ENCODE data around the gene HOXC6.
"Not testable (repeated sequence)": the region's sequence is repeated elsewhere in the genome, so short reads cannot be mapped to it uniquely, and the experiment has no call there.

The HOXC6 gene

DNA sequence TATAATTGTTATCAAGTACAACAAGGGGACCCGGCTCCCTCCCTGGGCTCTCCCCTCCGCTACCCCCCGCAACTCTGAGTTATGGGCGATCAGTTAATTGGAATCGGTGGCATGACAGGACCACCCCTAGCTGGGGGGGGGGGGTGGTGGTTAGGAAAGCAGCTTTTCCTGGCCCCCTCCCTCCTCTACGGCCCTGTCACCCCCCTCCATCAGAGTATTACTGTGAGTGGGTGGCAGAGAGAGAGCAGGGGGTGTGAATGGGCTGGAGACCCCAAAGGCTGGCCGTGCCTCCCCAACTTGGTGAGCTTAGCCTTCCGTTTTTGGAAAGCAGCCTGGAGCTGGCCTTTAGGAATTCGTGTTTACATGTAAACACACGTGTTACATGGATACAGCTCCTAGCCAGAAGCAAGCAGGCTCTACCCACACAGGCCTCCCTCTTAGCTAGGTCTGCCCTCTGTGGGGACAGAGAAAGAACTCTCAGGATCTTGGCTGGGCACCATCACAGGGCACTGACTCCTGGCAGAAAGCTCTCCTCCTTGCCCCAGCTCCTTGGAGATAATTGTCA lies 24.3 kb downstream of the HOXC6 start:
- DNase-seq (ENCODE audit: low read depth in 2 of 2, low spot score in 1 of 2), result no peak

DNA sequence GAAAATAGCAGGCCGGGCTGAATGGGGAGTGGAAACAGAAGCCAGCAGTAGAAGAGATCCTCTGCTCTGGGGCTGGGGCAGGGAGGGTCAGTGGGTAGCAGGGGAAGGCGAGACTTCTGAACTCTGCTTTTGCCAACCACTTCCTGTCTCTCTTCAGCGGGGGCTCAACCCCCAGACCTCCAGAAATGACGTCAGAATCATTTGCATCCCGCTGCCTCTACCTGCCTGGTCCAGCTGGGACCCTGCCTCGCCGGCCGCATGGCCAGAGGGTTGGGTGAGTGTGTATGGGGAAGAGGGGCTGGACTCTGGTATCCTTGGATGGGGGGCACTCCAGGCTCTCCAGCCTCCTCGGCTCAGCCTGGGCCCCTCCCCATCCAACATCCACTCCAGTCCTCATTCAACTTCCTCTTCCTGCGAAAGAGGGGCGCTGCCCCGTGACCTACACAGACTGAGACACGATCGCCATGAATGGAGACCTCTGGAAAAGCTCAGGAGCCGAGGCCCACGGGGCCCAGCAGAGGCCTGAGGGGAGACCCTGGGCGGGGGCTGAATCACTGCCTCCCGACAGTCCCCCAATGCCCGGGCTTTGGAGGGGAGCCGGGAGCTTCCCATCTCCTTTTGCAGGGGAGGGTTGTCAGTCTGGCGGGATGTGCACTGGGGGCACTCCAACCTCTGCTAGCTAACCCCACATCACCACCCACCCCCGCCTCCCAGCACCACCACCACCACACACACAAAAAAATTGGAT lies 24.9 kb downstream of the HOXC6 start:
- no peak for DNase-seq (ENCODE audit: low read depth in 2 of 2, low spot score in 1 of 2)

DNA sequence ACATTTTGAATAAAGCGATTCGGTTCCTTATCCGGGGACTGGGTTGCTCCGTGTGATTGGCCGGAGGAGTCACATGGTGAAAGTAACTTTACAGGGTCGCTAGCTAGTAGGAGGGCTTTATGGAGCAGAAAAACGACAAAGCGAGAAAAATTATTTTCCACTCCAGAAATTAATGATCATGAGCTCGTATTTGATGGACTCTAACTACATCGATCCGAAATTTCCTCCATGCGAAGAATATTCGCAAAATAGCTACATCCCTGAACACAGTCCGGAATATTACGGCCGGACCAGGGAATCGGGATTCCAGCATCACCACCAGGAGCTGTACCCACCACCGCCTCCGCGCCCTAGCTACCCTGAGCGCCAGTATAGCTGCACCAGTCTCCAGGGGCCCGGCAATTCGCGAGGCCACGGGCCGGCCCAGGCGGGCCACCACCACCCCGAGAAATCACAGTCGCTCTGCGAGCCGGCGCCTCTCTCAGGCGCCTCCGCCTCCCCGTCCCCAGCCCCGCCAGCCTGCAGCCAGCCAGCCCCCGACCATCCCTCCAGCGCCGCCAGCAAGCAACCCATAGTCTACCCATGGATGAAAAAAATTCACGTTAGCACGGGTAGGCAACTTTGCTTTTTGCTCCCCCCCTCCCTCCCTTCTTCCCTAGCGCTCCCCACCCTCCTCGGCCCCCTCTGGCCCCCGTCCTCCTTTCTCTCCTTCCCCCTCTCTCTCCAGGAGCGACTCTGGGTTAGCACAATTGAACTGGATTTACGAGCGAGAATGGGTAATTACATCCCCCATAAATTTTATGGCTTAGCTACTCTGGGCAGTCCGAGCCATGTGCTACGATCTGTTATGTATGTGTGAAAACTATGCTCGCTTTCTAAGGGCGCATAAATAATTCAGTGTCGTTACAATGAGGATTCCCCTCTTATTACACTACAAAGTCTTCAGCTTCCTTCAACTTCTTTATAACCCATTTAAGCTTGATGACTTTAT lies 25.8 kb downstream of the HOXC6 start, which contains the start of gene HOXC4:
HOXC4 (plus strand) TSS at position 85 of the 991 bp plus-strand sequence; CDS start at position 173, 88 bp downstream.
- no peak for DNase-seq (ENCODE audit: low read depth in 2 of 2, low spot score in 1 of 2)

DNA sequence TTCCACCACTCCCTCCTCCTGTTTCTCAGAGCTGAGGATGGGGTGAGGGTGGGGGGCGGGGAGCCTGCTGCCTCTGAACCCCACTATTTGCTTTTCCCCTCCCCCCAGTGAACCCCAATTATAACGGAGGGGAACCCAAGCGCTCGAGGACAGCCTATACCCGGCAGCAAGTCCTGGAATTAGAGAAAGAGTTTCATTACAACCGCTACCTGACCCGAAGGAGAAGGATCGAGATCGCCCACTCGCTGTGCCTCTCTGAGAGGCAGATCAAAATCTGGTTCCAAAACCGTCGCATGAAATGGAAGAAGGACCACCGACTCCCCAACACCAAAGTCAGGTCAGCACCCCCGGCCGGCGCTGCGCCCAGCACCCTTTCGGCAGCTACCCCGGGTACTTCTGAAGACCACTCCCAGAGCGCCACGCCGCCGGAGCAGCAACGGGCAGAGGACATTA lies 26.5 kb downstream of the HOXC6 start:
- DNase-seq (ENCODE audit: low read depth in 2 of 2, low spot score in 1 of 2), result no peak

DNA sequence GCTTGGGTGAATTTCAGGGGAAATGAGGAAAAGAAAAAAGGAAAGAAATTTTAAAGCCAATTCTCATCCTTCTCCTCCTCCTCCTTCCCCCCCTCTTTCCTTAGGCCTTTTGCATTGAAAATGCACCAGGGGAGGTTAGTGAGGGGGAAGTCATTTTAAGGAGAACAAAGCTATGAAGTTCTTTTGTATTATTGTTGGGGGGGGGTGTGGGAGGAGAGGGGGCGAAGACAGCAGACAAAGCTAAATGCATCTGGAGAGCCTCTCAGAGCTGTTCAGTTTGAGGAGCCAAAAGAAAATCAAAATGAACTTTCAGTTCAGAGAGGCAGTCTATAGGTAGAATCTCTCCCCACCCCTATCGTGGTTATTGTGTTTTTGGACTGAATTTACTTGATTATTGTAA lies 27.3 kb downstream of the HOXC6 start:
- DNase-seq (ENCODE audit: low read depth in 2 of 2, low spot score in 1 of 2), result no peak

DNA sequence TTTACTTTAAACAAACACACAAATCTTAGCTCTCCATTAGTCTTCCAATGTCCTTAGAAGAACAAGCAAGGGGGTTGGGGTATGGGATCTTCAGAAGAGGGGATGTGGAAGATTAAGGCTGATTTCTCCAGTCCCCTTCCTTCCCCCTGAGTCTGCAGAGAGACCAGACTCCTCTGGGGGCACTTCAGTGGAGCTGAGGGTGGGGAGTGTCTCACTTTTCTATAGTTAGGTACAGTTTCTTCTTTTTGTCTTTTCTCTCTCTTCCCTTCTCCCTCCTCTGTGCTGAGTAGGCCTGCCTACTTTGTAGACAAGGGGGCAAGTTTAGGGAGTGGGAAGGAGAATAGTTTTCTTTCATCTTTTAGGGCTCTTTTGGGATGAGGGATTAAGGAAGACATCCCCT lies 27.9 kb downstream of the HOXC6 start:
- no peak for DNase-seq (ENCODE audit: low read depth in 2 of 2, low spot score in 1 of 2)

DNA sequence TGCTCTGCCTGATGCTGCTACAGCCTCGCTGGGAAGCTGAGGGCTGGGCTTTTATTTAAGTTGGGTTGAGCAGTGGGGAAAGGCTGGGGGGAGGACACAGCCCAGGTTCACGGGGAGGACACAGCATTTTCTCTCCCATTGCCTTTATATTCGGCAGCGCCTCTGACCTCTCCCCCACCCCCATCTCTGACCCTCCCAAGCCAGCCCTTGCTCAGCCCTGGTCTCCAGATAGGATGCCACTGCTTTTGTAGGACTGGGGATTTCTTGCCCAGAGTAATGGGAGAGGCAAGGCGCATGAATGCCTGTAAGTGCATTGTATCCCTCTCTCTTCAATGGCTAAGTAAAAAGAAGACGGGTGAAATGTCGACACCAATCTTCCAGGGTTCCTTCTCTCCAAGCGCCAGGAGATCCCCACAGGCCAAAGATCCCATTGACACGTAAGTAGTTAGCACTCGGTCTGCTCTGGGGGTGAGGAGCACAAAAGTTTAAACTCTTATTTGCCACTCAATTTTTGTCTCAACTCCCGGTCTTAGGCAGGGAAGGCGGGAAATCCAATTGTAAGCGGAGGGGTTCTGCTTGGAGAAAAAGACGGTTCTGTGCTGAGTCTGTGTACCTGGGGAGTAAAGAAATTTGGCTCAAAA lies 30.0 kb downstream of the HOXC6 start:
- DNase-seq (ENCODE audit: low read depth in 2 of 2, low spot score in 1 of 2), result no peak

DNA sequence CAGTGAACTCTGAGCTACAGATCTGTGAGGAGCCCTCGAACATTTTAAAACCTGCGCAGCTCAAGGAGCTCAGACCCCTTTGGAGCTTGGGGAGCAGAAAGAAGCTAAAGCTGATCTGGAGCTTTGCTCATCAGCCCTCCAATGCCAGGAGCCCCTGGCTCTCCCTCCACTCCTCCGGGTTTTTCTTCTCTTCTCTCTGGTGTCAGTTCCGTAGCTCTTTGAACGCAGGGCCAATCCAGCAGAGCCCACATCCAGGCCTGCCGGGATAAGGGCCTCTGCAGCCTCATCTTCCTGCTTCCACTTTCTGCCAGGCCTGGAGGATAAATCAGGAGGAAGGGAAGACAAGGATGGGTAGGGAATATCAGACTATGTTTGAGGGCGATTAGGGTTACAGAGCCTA lies 31.4 kb downstream of the HOXC6 start:
- no peak for DNase-seq (ENCODE audit: low read depth in 2 of 2, low spot score in 1 of 2)

DNA sequence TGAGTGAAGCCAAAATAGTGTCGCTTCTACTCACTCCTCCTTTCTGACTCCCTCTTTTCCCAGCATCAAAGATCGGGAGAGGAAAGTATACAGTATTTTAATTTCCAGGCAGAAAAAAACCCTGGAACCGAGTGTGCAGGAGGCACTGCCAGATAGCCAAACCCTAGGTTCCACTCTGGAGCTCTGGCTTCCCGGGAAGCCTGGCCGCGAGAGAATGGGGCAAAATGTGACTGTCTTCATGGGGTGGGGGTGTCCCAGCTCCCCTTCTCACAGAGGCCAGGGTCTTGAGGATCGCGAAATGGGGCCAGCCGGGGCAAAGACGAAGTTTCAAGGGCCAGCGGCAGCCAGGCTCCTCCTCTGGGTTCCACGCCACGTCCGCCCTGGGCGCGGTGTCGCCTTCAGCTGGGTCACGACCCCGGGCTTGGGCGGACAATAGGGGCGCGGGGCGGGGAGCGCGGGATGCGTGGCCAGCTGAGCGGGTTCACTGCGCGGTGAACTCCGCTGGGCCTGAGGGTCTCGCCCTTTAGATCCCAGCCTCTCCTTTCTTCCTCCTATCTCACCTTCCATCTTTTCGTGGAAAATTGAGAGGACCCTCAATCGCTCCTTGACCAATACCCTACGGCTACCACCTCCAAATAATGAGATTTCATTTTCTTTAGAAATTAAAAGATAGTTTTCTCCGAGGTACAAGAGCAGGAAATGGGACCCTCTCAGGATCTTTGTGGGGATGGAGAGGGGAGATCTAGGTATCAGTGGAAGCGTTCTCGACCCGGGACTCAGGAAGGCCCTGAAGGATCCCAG lies 32.1 kb downstream of the HOXC6 start:
- no peak for DNase-seq (ENCODE audit: low read depth in 2 of 2, low spot score in 1 of 2)

DNA sequence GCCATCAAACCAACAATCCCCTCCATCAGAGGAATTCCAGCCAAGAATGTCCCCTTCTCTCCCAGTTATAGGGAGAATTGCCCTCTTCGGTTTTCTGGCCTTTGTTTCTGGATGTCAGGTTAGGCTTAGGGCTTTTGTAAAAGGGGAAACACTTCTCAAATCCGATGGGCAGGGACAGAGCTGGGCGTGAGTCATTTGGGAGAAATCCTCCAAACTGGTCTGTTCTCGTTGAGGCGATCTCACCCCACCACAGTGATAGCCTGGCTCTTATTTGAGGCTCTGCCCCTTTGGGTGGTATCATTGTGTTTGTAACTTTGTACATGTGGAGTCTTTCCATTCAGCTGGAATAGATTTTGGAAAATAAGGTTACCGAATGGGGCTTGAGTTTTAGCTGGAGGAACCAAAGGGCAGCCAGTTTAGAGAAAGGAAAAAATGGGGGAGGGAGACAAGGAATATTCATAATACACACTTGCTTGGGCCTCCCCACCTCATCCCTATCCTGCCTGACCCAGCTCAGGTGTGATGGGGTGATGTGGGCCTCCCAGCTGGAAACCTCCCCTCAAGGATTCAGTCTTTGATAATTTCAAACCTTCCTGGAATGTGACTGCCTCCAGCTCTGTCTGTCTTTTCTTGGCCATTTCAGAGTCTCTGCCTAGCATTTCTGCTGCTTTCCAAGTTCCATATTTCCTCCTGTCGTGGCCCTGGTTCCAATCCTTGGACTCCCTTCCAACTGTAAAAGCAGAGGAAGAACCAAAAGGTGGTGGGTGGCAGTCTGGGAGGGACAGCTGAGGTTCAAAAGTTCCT lies 32.9 kb downstream of the HOXC6 start:
- DNase-seq (ENCODE audit: low read depth in 2 of 2, low spot score in 1 of 2), result no peak

DNA sequence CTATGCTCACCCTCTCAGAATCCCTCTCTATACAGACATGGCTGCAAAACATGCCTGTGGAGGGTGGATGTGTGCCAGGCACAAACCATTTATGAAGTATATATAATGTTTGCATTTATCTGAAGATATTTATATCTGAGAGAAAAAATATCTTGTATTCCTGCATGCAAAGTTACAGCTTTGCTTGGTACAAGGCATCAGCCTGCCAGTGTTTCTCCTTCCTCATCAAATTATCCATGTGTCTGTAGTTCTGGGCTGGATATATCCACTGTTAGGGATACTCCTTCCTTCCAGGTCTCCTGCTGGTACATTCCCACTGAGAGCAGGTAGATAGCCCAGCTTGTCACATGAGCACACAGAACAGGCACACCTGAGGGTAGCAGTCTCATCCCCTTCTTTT lies 37.4 kb downstream of the HOXC6 start:
- DNase-seq (ENCODE audit: low read depth in 2 of 2, low spot score in 1 of 2), result no peak

DNA sequence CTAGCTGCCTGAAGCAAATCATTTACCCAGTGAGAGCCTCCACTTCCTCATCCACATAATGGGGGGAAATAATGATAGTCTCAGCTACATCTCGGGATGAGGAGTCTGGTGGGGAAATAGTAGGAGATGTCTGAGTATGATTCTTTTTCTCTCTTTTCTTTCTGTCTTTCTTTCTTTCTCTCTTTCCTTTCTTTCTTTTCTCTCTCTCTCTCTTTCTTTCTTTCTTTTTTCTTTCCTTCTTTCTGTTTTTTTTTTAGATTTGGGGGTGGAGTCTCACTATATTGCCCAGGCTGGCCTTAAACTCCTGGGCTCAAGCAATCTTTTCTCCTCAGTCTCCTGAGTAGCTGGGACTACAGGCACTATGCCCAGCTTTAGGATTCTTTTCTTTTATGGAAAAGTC lies 38.2 kb downstream of the HOXC6 start:
- no peak for DNase-seq (ENCODE audit: low read depth in 2 of 2, low spot score in 1 of 2)

DNA sequence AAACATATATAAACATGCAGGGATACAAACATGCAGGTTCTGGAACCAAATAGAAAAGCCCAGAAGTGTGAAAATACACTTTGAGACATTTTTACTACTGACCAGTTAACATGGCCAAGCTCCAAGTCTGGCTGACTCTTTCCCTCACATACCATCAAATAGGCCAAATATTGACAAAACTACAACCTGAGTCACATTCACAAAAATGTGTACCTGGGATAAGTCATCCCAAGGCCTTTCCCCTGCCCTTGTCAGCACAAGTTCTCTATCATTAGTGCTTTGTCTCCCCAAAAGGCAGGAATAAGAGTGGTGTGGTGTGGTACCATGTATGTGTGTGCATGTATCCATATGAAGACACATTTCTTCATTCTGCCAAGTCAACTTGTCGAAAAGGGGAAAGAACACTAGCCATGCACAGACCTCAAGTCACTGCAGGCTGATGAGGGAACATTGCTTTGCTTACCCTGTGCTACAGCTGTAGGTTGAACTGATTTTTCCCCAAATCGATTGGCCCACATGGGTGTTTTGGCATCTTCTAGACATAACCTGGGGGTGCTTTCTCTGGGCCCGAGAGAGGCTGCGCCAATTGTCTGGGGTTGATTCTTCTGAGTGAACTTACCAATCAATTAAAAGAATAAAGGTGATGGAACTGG lies 40.3 kb downstream of the HOXC6 start:
- DNase-seq (ENCODE audit: low read depth in 2 of 2, low spot score in 1 of 2), result no peak

DNA sequence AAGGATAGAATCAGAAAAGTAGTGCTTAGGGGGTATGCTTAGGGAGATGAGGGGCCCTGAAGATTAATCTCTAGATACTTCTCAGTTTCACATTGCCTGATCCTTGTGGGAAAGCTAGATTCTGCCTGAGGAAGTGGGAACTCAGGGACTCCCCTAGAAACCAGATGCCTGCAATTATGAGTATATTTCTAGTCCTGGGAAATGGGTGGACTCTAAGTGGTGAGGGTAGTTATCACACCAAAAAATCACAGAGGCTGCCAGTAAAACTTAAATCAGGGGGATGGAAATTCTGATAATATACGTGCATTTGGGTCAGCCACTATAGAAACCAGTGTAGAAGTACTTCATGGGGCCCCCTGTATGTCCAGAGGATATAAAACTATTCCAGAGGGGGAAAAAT lies 43.7 kb downstream of the HOXC6 start:
- DNase-seq (ENCODE audit: low read depth in 2 of 2, low spot score in 1 of 2), result no peak

DNA sequence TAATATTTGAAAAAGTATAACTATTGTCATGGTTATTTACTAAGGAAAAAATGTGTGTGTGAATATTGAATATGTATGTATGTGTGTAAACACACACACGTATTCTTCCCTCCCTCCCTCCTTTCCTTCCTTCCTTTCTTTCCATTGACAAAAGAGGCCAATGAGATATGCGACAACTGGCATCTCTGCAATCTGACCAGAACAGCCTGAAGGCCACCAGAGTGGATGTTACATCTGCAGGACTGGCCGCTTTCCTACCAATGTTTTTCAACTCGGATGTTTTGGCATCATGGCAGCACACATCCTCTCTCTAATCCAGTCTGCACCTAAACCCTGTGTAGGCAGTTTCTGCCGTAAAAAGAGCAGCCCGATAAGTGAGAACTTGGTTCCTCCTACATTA lies 46.1 kb downstream of the HOXC6 start:
- DNase-seq (ENCODE audit: low read depth in 2 of 2, low spot score in 1 of 2), result no peak

DNA sequence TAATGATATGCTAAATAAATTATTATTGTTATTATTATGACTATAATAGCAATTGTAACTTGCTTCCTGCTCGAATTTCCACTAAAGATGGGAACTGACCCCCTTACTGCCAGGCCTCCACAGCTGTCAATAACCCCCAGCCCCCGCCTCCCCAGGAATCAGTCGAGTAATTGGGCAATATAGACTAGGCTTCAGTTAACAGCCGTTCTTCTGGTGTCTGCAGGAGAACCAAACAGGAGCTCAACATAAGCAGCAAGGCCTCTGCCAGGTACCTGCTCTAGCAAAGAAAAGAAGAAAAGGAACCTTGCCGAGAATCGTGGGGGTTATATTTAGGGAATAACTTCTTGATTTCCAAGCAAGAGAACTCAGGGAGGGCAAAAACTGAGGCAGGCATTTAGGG lies 47.2 kb downstream of the HOXC6 start:
- no peak for DNase-seq (ENCODE audit: low read depth in 2 of 2, low spot score in 1 of 2)

DNA sequence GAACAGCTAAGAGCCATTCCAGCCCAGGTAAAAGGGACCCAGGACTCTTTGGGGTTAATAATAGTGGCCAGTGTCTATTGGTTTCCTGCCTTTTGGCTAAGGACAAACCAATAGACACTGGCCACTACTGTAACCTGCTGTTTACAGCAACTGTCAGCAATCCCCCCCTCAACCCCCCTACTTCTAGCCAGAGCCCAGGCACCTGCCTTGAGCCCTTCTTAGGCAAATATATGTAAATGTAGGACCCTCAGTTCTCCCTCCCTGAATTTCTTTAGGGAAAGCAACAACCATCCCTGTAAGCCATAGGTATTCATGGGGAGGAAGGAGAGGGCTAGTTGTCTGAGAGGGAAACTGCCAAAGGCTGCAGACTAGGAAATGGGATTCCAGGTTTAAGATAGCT lies 47.7 kb downstream of the HOXC6 start:
- DNase-seq (ENCODE audit: low read depth in 2 of 2, low spot score in 1 of 2), result no peak

DNA sequence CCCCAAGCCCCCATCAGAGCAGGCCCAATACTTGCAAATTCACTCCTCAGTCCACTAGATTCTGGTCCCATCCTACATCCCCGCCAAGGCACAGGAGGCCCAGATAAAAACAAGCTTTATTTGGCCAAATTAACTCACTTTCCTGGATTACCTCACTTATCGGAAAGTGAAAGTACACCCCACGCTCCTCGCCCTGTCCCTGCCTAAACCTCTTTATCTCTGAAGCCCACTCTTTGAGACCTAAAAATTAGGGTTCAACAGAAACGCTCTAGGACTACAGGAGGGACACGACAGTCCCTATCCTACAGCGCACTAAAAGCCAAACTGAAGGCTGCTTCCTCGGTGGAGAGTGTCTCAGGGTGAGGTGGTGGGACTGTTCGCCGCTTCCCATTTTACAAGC lies 49.6 kb downstream of the HOXC6 start:
- not testable (repeated sequence) for DNase-seq (ENCODE audit: low read depth in 2 of 2, low spot score in 1 of 2)

DNA sequence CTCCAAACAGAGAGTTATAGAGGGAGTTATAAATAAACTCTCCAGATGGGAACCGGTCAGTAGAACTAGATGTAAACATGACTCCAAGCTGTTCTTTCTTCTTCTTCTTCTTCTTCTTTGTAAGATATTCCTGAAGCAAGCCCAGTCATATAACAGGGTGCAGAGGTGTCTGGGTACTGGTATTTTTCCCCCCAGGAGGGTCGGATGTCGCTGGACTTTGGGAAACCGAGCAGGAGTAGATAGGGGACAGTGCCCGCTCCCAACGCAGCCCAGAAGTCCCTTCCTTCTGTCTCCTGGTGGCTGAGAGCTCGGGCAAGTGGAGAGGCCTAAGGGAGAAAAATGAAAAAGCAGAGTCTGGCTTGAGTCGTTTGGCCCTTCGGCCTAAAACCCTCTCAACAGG lies 50.9 kb downstream of the HOXC6 start:
- not testable (repeated sequence) for DNase-seq (ENCODE audit: low read depth in 2 of 2, low spot score in 1 of 2)
